ENCODE results near the gene SREBF1.

The SREBF1 gene

GRCh38 chr17:17836818-17837379, at the start of gene SREBF1:
TSS of gene SREBF1 (minus strand) at chr17:17836986. CDS start at chr17:17836817, 169 bp downstream.
- peak; percentile 52 for DNase-seq (ENCODE audit: low read depth)

GRCh38 chr17:17886226-17886625, 49.4 kb upstream of the SREBF1 start:
- no peak for DNase-seq (ENCODE audit: low read depth)

GRCh38 chr17:17884391-17885357, 47.9 kb upstream of the SREBF1 start:
- no peak for DNase-seq (ENCODE audit: low read depth)

- DNase-seq (ENCODE audit: low read depth) = no peak
These were observed 47.0 kb upstream of the SREBF1 start for GRCh38 chr17:17883801-17884200.

- DNase-seq (ENCODE audit: low read depth) = no peak
These were observed 45.3 kb upstream of the SREBF1 start for GRCh38 chr17:17882082-17882581.

- no peak for DNase-seq (ENCODE audit: low read depth)
These were observed 43.9 kb upstream of the SREBF1 start for GRCh38 chr17:17880577-17881196.

GRCh38 chr17:17877529-17878358, 41.0 kb upstream of the SREBF1 start:
- DNase-seq (ENCODE audit: low read depth) = no peak

- no peak for DNase-seq (ENCODE audit: low read depth)
These were observed 40.3 kb upstream of the SREBF1 start for GRCh38 chr17:17876959-17877528.

GRCh38 chr17:17874478-17874877, 37.7 kb upstream of the SREBF1 start:
- DNase-seq (ENCODE audit: low read depth) = no peak

GRCh38 chr17:17873450-17873991, 36.7 kb upstream of the SREBF1 start:
- DNase-seq (ENCODE audit: low read depth) = no peak

GRCh38 chr17:17872547-17873345, 36.0 kb upstream of the SREBF1 start:
- no peak for DNase-seq (ENCODE audit: low read depth)

- DNase-seq (ENCODE audit: low read depth) = no peak
These were observed 35.1 kb upstream of the SREBF1 start for GRCh38 chr17:17871913-17872312.

- no peak for DNase-seq (ENCODE audit: low read depth)
These were observed 33.5 kb upstream of the SREBF1 start for GRCh38 chr17:17870247-17870646.

GRCh38 chr17:17868641-17869522, 32.1 kb upstream of the SREBF1 start:
- no peak for DNase-seq (ENCODE audit: low read depth)

GRCh38 chr17:17866897-17867296, 30.1 kb upstream of the SREBF1 start:
- no peak for DNase-seq (ENCODE audit: low read depth)

GRCh38 chr17:17866425-17866824, 29.6 kb upstream of the SREBF1 start:
- no peak for DNase-seq (ENCODE audit: low read depth)

GRCh38 chr17:17865035-17865434, 28.2 kb upstream of the SREBF1 start:
- DNase-seq (ENCODE audit: low read depth) = no peak

- no peak for DNase-seq (ENCODE audit: low read depth)
These were observed 24.0 kb upstream of the SREBF1 start for GRCh38 chr17:17860766-17861107.
